Parathyroid adenoma (tissue), 2 donors: ENCODE data around the gene PTGES2.

Source experiments
- H2AFZ ChIP-seq: fragments of 300-600 bp; sonication (generic); one replicate; pipeline ENCODE4 v1.7.0; 2017; ENCODE audit warnings: antibody characterized with exemption, mild to moderate bottlenecking
- H3K27ac ChIP-seq: fragments of 300-600 bp; sonication (generic); one replicate; pipeline ENCODE4 v1.7.0; 2017
- H3K27me3 ChIP-seq: fragments of 300-600 bp; sonication (generic); one replicate; pipeline ENCODE4 v1.7.0; 2017; ENCODE audit warnings: low read length; ENCODE audit not compliant: control insufficient read depth, insufficient read depth
- H3K36me3 ChIP-seq: fragments of 300-600 bp; sonication (generic); one replicate; pipeline ENCODE4 v1.7.0; 2017; ENCODE audit warnings: low read length; ENCODE audit not compliant: control insufficient read depth, insufficient read depth
- H3K4me1 ChIP-seq: fragments of 300-600 bp; sonication (generic); one replicate; pipeline ENCODE4 v1.7.0; 2017; ENCODE audit warnings: control low read depth
- H3K4me2 ChIP-seq: fragments of 300-600 bp; sonication (generic); one replicate; pipeline ENCODE4 v1.7.0; 2017; ENCODE audit warnings: low read length
- H3K4me3 ChIP-seq: fragments of 300-600 bp; sonication (generic); one replicate; pipeline ENCODE4 v1.7.0; 2017; ENCODE audit warnings: low read depth, low read length
- H3K79me2 ChIP-seq: fragments of 300-600 bp; sonication (generic); one replicate; pipeline ENCODE4 v1.7.0; 2017; ENCODE audit warnings: control low read depth
- H3K9ac ChIP-seq: fragments of 300-600 bp; sonication (generic); one replicate; pipeline ENCODE4 v1.7.0; 2017; ENCODE audit warnings: mild to moderate bottlenecking
- H3K9me3 ChIP-seq: fragments of 300-600 bp; sonication (generic); one replicate; pipeline ENCODE4 v1.7.0; 2017; ENCODE audit warnings: low read length; ENCODE audit not compliant: control insufficient read depth
- CTCF ChIP-seq: fragments of 300-600 bp; sonication (generic); IDR thresholded peaks from one replicate; pipeline ENCODE4 v1.7.0; 2017; ENCODE audit warnings: antibody characterized with exemption, mild to moderate bottlenecking
- donor health status: primary hyperparathyroidism.

Gene PTGES2

GRCh38 chr9:128169492-128169891, 42.0 kb upstream of the PTGES2 start:
- no peaks in the 10 kb centered on the region for H3K36me3 ChIP-seq

GRCh38 chr9:128168731-128169308, 41.3 kb upstream of the PTGES2 start:
- Histone ChIP-seq H3K27ac (no peak overlapping the region), H3K79me2 (no peaks in the 10 kb centered on the region), H3K9me3 (no peaks in the 10 kb centered on the region), H3K27me3 (no peaks in the 10 kb centered on the region), H2AFZ (no peak overlapping the region), H3K9ac (no peak overlapping the region), H3K36me3 (no peaks in the 10 kb centered on the region), H3K4me3 (no peak overlapping the region), H3K4me1 (no peaks in the 10 kb centered on the region), H3K4me2 (no peak overlapping the region)
- TF ChIP-seq CTCF: no peak

More at GRCh38 chr9:128169492-128169891, 42.0 kb upstream of the PTGES2 start:
- Histone ChIP-seq H3K9ac (no peak overlapping the region), H3K9me3 (no peaks in the 10 kb centered on the region), H3K4me3 (no peak overlapping the region), H3K27ac (no peak overlapping the region), H3K27me3 (no peaks in the 10 kb centered on the region), H3K4me1 (no peaks in the 10 kb centered on the region), H3K4me2 (no peak overlapping the region), H2AFZ (no peak overlapping the region), H3K79me2 (no peaks in the 10 kb centered on the region)
- no peak for TF ChIP-seq CTCF

- no peak overlapping the region for H3K27ac ChIP-seq
- no peaks in the 10 kb centered on the region for H3K36me3 ChIP-seq
- H3K9me3 ChIP-seq: no peaks in the 10 kb centered on the region
- no peaks in the 10 kb centered on the region for H3K27me3 ChIP-seq
- H3K4me2 ChIP-seq: no peak overlapping the region
- no peak overlapping the region for H3K4me3 ChIP-seq
- H3K4me1 ChIP-seq: no peaks in the 10 kb centered on the region
- no peaks in the 10 kb centered on the region for H3K79me2 ChIP-seq
- no peak overlapping the region for H2AFZ ChIP-seq
- no peak for TF ChIP-seq CTCF
- no peak overlapping the region for H3K9ac ChIP-seq
Measured at GRCh38 chr9:128167209-128167608, 39.7 kb upstream of the PTGES2 start.

- Histone ChIP-seq H2AFZ (no peak overlapping the region), H3K9me3 (no peaks in the 10 kb centered on the region), H3K36me3 (no peaks in the 10 kb centered on the region), H3K27me3 (no peaks in the 10 kb centered on the region), H3K9ac (no peak overlapping the region), H3K4me3 (no peak overlapping the region), H3K4me1 (no peaks in the 10 kb centered on the region), H3K79me2 (no peaks in the 10 kb centered on the region), H3K4me2 (no peak overlapping the region), H3K27ac (no peak overlapping the region)
- TF ChIP-seq CTCF: no peak
Measured at GRCh38 chr9:128166169-128166568, 38.6 kb upstream of the PTGES2 start.

DNA sequence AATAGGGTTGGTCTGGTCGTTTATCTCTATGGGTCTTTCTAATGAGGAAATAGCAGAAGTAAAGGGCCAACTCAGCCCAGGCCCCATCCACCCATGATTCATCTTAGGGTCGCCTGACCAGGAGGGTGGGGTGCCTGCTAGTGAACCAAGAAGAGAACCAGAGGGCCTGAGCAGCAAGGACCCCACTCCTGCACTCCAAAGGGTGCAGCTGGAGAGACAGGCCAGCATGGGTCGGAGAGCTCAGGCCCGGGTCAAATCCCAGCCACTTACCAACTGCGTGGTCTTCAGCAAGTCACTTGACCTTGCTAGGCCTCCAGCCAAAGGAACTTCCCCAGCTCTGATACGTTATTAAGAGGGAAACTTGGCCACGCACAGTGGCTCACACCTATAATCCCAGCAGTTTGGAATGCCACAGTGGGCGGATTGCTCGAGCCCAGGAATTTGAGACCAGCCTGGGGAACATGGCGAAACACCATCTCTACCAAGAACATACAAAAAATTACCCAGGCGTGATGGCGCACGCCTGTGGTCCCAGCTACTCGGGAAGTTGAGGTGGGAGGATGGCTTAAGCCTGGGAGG, 36.9 kb upstream of the PTGES2 start:
- no peaks in the 10 kb centered on the region for H3K36me3 ChIP-seq

More for the DNA sequence above, 36.9 kb upstream of the PTGES2 start:
- Histone ChIP-seq H3K79me2 (no peaks in the 10 kb centered on the region), H3K4me3 (no peak overlapping the region), H3K9me3 (no peaks in the 10 kb centered on the region), H2AFZ (no peak overlapping the region), H3K9ac (no peak overlapping the region), H3K27ac (no peak overlapping the region), H3K4me2 (no peak overlapping the region), H3K27me3 (no peaks in the 10 kb centered on the region), H3K4me1 (no peaks in the 10 kb centered on the region)
- TF ChIP-seq CTCF: no peak
